ENCODE data around the gene MPO. TPM values are rescaled to one million over a fixed set of nuclear protein-coding genes. Genes with fewer than 3 reads are reported as not detected.

Gene MPO
- total RNA-seq, 1 experiment from 2014 or later = not detected

DNA sequence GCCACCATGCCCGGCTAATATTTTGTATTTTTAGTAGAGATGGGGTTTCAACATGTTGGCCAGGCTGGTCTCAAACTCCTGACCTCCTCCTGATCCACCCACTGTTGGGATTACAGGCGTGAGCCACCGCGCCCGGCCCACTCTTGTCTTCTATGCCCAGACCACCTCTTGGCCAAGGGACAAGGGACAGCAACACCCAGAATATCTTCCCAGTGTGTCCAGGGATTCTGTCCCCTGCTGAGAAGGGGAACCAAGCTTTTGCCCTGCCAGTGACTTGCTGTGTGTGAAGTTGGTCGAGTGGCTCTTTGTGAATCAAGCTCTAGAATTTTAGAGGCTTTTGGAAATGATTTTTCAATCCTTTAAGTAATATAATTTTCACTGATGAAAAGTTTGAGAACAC is 1.7 kb upstream of the MPO start:
- POLR2A ChIA-PET = interaction anchor here (0.7 kb wide), 1 partner anchor 19 kb away, joined by 3 read pairs; no protein-coding TSS in a partner anchor
- Histone ChIP-seq H2AFZ (ENCODE audit: low read depth, low read length, poor library complexity, severe bottlenecking) (no peak overlapping the region), H3K27ac (ENCODE audit: low read depth, low read length) (no peak overlapping the region), H3K4me2 (ENCODE audit: low read length) (no peak overlapping the region), H4K20me1 (ENCODE audit: insufficient read depth) (no peaks in the 10 kb centered on the region), H3K9me2 (ENCODE audit: insufficient read depth) (no peaks in the 10 kb centered on the region), H3K79me2 (ENCODE audit: insufficient read depth, low read length) (no peaks in the 10 kb centered on the region), H3K27me3 (ENCODE audit: insufficient read depth, low read length) (no peaks in the 10 kb centered on the region), H3K4me3 (replicated peaks in 1 of 2; ENCODE audit: low read depth in 1 of 2, low read length in 2 of 2) (no peak overlapping the region), H3K36me3 (ENCODE audit: control insufficient read depth in 1 of 2, insufficient read depth in 2 of 2, low read length in 2 of 2) (no peaks in the 10 kb centered on the region), H3K9me3 (ENCODE audit: control insufficient read depth in 1 of 2, insufficient read depth in 1 of 2, low read depth in 1 of 2, low read length in 2 of 2) (no peaks in the 10 kb centered on the region), H3K4me1 (ENCODE audit: control insufficient read depth in 1 of 2, insufficient read depth in 2 of 2, low read length in 2 of 2) (no peaks in the 10 kb centered on the region), H3K9ac (ENCODE audit: low read length) (no peak overlapping the region)
- no TSS peak for BruUV-seq (replicated peaks)
- DNase-seq (ENCODE audit: low read depth, low spot score) (no peak), ATAC-seq (no peak)
- RAD21 ChIA-PET (ENCODE audit: low non-redundant PET in 1 of 2, low total read pairs in 2 of 2, uncharacterized antibody in 2 of 2, unreplicated experiment in 2 of 2) = no interaction called here
- no peak for TF ChIP-seq CTCF (IDR thresholded peaks at IDR 0.05 in 2 of 3, conservative IDR thresholded peaks at IDR 0.05 in 1 of 3; ENCODE audit: borderline replicate concordance in 1 of 3, insufficient read depth in 1 of 3, low read depth in 2 of 3, low read length in 2 of 3)
- no peak for TF ChIP-seq REST (IDR thresholded peaks at IDR 0.05; ENCODE audit: low read depth)
- no peak for TF ChIP-seq TCF7L2 (IDR thresholded peaks at IDR 0.05; ENCODE audit: borderline replicate concordance, extremely low read depth, insufficient read depth, insufficient read length)
- no peak for TF ChIP-seq SRF (IDR thresholded peaks at IDR 0.05; ENCODE audit: low read depth)
- TF ChIP-seq POLR2AphosphoS5 (IDR thresholded peaks at IDR 0.05; ENCODE audit: low read depth, low read length) = no peak
- TF ChIP-seq SIN3A (IDR thresholded peaks at IDR 0.05; ENCODE audit: low read depth) = no peak
- no peak for TF ChIP-seq ELF1 (IDR thresholded peaks at IDR 0.05; ENCODE audit: borderline replicate concordance, low read depth)
- TF ChIP-seq, protein P1, sequence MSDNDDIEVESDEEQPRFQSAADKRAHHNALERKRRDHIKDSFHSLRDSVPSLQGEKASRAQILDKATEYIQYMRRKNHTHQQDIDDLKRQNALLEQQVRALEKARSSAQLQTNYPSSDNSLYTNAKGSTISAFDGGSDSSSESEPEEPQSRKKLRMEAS (IDR thresholded peaks at IDR 0.05) = no peak
- no peak for TF ChIP-seq ZFX (IDR thresholded peaks at IDR 0.05)
- TF ChIP-seq EGR1 (IDR thresholded peaks at IDR 0.05; ENCODE audit: low read depth) = no peak
- no peak for TF ChIP-seq ZBTB33 (IDR thresholded peaks at IDR 0.05; ENCODE audit: extremely low read depth, insufficient replicate concordance, low read length)
- TF ChIP-seq YY1 (IDR thresholded peaks at IDR 0.05; ENCODE audit: extremely low read depth, insufficient replicate concordance, low read depth, low read length) = no peak
- no peak for TF ChIP-seq SP1 (IDR thresholded peaks at IDR 0.05; ENCODE audit: low read depth)
- TF ChIP-seq, protein P2, sequence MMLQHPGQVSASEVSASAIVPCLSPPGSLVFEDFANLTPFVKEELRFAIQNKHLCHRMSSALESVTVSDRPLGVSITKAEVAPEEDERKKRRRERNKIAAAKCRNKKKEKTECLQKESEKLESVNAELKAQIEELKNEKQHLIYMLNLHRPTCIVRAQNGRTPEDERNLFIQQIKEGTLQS (IDR thresholded peaks at IDR 0.05) = no peak
- no peak for TF ChIP-seq FOSL1 (IDR thresholded peaks at IDR 0.05; ENCODE audit: low read depth)
- CTCF ChIA-PET = no interaction called here
- intact Hi-C loops (cut with micrococcal nuclease) = no loop called here
